ENCODE measurements around the gene FAM53A.
"Not testable (repeated sequence)": the region's sequence is repeated elsewhere in the genome, so short reads cannot be mapped to it uniquely, and the experiment has no call there.

FAM53A gene

GRCh38 chr4:1716065-1716945 lies 32.2 kb upstream of the FAM53A start:
- DNase-seq, result no peak

GRCh38 chr4:1715002-1715758 lies 31.1 kb upstream of the FAM53A start:
- no peak for DNase-seq

DNA sequence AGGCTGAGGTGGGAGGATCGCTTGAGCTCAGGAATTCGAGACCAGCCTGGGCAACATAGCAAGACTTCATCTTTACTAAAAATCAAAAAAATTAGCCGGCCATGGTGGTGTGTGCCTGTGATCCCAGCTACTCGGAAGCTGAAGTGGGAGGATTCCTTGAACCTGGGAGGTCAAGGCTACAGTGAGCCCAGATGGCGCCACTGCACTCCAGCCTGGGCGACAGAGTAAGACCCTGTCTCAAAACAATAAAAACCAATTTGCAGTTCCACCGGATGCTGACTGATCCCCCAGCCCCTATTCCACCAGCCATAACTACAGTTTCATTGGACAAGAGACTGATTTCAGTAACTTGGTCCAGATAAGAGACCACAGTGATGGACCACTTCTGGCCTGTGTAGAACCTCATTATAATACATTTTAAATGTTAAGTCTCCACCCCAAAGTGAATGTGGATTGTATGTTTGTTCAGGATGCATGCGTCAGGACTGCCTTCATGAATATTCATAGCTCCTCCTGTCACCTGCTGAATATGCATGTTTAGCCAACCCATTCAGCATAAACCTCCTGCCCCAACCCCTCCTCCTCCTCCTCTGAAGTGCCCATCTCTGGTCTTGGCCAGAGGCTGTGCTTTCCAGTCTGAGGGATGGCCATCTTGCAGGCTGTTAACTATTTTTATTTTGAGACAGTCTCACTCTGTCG lies 30.3 kb upstream of the FAM53A start:
- no peak for DNase-seq

DNA sequence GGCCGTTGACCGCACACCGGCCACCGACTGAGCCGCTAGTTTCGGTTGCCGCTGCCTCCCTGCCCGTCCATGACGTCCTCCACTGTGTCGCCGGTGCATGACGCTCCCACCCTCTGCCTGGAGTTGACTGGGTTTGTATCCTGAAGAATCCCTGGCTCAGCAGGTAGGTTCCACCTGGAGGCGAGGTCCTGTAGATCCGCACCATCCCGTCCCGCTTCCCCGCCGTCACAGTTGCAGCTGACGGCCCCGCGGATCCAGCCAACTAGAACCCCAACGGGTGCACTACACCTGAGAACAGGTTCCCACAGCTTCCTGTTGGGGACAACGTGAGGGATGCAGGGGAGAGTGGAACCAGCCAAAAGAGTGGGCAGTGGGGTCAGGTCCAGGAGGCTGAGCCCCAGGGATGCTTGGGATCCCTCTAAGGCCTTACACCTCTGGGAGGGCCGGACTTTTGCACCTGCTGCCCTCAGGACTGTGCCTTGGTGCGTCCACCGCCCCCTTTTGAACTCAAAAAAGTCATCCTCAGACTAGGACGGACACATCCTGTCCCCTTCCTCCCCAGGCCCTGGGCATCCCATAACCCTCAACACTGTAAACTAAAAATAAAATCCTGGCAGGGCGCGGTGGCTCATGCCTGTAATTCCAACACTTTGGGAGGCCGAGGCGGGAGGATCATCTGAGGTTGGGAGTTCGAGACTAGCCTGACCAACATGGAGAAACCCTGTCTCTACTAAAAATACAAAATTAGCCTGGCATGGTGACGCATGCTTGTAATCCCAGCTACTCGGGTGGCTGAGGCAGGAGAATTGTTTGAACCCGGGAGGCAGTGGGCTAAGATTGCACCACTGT lies 29.1 kb upstream of the FAM53A start:
- no peak for DNase-seq

DNA sequence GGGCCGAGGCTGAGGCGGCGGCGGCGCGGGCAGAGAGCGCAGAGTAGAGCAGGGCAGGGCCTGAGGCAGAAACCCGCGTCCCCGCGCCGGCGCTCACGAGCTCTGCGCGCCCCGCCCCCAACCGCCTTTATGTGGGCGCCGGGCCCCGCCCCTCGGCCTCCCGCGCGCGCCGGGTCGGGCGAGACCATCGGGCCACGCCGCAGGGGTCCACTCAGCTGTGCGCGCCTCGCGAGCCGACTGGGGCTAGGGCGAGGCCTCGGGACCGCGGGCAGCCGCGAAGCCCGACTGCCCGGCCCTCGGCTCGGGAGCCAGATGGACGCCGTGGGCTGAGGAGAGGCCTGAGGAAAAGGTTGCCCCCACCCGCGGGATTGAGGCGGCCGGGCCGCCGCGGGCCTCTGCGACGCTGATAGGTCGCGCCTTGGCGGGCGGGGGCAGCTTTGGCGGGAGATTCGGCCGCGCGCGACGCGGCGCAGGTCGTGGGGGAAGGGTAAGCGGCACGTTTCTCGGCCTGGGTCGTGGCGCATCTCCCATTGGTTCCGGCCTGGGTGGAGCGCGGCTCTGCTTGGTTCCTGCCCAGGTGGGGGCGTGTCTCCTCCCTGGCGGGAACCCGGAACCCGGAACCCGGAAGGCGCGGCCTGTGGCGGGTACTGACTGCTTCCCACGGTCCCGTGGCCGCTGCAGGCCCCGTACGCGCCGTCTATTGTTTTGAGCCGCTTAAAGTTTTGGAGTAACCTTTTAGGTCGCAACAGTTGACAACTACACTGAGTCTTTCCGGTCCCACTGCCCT lies 28.3 kb upstream of the FAM53A start, which contains the start of gene SLBP:
Gene SLBP (minus strand): TSS at position 104 of the 787 bp plus-strand sequence. CDS start 131 bp downstream, outside the sequence.
- peak; percentile 89 for DNase-seq

DNA sequence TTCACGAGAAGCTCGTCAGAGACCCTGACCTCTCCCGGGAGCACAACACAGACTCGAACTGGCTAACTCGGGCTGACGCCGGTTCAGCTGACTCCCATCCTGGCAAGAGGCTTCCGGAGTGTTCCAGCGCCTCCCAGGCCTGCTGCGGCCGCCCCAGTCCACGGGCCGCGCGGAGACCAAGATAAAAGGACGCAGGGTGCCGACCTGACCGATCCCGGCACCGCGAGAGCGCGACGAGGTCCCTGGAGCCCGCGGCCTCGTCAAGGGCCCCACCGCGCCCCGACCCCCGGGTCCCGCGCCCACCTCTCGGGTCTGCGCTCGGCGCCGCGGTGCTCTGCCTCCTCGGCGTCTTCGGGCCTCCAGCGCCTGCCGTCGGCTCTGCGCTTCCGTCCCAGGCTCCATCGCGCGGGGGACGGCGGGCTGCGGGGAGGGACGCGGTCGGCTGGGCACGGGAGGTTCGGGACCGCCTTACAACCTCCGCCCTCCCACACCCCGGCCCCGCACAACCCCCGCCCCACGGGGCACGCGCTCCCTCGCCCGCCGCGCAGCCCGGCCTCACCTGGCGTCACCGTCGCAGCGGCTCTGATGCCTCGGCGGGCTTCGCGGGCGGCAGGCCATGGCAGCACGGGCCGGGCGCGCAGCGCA lies 27.6 kb upstream of the FAM53A start:
- no peak for DNase-seq

DNA sequence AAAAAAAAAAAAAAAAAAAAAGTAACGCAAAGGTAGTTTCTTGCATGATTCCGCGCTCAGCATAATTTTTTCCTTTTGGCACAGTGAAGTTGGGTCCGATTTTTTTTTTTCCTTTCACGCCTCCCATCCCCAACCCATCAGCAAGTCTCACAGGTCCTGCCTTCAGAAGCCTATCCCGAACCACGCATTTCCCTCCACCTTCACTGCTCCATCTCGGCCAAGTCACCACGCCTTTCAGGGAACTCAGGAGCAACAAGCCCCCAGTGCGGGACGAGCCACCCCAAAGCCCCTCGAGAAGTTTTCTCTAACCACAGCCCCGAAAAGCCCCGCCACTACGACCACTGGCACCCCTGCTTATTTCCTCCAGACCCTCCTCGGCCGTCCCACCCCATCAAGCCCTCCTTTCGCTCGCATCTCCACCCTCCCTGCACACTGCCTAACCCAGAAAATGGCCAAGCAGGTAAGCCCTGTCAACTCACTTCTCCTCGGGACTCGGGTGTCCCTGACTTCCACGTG lies 27.0 kb upstream of the FAM53A start:
- no peak for DNase-seq

DNA sequence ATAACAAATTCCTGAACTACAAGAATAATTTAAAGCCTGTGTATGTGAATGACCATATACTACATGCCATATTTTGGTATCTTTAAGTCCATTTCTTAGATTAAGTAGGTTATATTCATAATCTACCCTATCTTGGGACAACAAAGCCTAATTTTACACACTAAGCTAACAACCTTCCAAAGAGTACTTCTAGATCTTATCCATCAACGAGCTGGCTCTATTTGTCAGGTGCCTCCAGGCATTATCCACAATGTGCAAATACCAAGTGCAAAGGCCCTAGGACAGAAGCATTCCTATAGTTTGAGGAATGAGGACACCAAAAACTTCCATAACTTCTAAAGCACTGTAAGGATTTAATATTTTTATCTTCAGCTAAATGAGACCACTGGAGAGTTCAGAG lies 24.5 kb upstream of the FAM53A start:
- no peak for DNase-seq

GRCh38 chr4:1706358-1706757 lies 22.2 kb upstream of the FAM53A start:
- no peak for DNase-seq

DNA sequence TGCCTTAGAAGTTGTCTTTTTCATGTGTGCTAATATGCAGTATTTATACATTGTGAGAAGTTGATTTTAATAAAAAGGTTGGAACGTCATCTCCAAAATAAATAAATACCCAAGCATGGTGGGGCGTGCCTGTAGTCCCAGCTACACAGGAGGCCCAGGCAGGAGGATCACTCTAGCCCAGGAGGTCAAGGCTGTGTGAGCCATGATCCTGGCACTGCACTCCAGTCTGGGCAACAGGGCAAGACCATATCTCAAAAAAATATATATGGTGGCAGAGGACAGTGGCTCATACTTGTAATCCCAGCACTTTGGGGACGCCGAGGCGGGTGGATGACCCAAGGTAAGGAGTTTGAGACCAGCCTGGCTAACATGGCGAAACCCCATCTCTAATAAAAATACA lies 21.6 kb upstream of the FAM53A start:
- DNase-seq, result no peak

DNA sequence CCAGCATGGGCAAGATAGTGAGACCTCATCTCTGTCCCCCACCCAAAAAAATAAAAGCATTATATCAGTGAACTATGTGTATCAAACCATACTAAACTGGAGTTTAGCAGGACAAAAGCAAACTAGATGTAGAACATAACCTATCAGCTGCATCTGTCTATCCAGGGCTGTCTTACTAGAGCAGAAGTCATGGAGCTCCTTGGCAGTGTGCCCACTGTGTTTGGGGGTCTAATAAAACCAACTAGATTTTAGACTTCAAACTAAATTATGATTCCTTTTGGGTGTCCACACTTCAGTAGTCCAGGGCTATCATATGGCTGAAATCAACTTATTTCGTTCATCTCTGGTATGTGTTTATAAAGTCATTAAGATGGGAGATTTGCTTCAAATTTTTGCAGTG lies 19.8 kb upstream of the FAM53A start:
- no peak for DNase-seq

GRCh38 chr4:1701671-1702070 lies 17.6 kb upstream of the FAM53A start:
- DNase-seq, result not testable (repeated sequence)

- no peak for DNase-seq
Observed at GRCh38 chr4:1695913-1696312, 11.8 kb upstream of the FAM53A start.

GRCh38 chr4:1693131-1693896 lies 9.2 kb upstream of the FAM53A start:
- peak; percentile 18 for DNase-seq

- DNase-seq, result no peak
Observed at GRCh38 chr4:1691737-1692373, 7.7 kb upstream of the FAM53A start.

- no peak for DNase-seq
Observed at GRCh38 chr4:1690698-1691097, 6.6 kb upstream of the FAM53A start.

GRCh38 chr4:1686440-1687036 lies 2.4 kb upstream of the FAM53A start:
- no peak for DNase-seq

- no peak for DNase-seq
Observed at GRCh38 chr4:1685235-1686150, 1.4 kb upstream of the FAM53A start.

Data from NCI-H1048 (cell line).